Middle frontal gyrus (tissue), 1 donor: ENCODE measurements around the gene RASSF8.

Source experiments
- DNase-seq: peaks from one replicate; pipeline ENCODE4 v3.0.0-alpha.2; 2015; ENCODE audit warnings: low spot score; ENCODE audit errors: extremely low spot score

The RASSF8 gene

DNA sequence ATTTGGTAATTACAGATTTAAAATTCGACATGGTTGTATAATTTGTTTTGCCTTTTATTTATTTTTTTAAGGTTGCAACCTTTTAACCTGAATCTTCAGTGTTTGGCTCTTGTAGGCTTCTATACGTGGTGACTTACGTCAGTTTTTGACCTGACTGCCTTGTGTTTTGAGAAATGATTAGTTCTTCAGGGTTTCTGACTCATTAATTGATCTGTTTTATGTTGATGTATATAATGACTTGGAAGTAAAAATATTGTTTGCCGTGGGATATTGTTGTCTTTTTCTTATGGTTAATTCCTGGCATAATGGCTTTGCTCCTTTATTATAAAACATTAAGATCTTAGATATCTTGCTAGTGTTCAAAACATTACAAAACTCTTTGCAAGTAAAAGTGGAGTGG, 2.5 kb downstream of the RASSF8 start:
- DNase-seq: no peak

GRCh38 chr12:25962932-25963525, 4.5 kb downstream of the RASSF8 start:
- no peak for DNase-seq

DNA sequence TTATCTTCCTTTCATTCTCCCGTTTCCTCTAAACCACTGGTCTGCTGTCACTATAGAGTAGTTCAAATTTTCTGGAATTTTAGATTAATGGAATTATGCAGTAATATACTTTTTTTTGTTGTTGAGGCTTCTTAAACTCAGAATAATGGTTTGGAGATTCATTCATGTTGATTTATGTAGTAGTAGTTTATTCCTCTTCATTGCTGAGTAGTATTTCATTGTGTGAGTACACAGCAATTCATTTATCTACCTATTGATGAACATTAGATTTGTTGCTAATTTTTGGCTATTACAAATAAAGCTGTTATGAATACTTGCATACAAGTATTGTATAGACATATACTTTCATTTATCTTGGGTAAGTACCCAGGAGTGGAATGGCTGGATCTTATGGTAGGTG, 7.2 kb downstream of the RASSF8 start:
- no peak for DNase-seq

DNA sequence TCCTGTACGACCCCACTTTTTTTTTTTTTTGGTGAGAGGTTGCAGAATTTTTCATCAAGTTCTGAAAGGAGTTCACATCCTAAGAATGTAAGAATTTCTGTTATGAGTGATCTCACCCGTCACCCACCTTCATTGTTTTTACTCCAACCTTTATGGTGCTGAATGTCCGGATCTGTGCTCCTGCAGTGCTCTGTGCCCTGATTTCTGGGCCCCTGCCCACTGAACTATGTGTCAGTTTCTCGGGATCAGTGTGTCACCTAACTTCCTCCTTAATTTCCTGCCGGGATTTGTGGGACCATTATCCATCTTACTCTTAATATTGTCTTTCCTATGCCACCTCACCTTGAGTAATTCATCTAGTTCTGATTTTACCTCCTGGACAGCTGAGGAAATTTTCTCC, 11.6 kb downstream of the RASSF8 start:
- DNase-seq: no peak

DNA sequence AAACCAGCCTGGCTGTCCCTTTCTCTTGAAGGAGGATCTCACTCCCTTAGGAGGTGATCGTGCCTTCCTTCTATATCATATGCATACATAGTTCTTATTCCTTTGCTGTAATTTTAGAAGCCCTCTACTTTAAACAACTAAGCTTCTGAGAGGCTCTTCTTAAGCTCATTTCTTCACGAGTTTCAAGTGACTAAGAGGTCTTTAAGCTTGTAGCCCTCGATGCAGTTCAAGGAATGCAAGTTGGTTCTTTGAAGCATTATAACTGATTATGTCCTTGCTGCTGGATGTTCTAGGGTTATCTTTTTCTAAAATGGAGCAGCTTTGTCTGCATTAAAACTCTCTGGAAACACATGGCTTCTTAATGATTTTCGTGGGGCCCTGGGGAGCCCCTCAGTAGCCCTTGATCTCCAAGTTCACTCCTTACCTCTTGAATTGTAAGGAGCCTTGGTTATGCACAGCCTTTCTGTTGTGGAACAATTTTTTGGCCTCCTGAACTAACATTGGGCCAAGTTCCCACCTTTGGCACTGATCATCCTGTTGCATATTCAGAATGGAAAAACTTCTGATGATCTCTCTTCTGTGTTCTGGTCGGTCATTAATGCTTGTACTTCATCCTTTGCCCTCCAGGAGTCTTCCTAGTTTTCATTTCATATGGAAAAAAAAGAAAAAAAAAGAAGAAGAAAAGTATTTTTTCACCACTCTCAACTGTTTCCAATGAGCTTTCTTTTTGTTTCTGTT, 12.6 kb downstream of the RASSF8 start:
- DNase-seq: no peak

- DNase-seq: no peak
Measured at GRCh38 chr12:25971654-25972041, 13.2 kb downstream of the RASSF8 start.

- DNase-seq: no peak
Measured at GRCh38 chr12:25972783-25973182, 14.3 kb downstream of the RASSF8 start.

DNA sequence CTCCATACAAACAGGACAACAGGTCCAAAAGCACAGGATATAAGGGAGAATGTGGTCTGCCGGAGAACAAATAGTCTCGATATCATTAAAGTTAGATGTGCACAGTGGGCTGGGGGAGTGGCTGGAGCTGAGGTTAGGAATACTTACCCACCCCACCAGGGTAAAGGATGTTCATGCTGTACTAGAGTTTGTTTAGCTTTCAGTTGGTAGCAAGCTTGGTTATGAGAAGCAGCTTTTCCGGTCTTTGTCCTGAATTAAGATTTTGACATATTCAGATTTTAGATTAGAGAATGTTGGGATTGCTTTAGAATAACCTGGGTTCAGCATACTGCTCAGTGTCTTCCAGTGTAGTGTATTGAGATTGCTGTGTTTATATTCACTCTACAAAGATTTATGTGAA, 16.7 kb downstream of the RASSF8 start:
- no peak for DNase-seq

DNA sequence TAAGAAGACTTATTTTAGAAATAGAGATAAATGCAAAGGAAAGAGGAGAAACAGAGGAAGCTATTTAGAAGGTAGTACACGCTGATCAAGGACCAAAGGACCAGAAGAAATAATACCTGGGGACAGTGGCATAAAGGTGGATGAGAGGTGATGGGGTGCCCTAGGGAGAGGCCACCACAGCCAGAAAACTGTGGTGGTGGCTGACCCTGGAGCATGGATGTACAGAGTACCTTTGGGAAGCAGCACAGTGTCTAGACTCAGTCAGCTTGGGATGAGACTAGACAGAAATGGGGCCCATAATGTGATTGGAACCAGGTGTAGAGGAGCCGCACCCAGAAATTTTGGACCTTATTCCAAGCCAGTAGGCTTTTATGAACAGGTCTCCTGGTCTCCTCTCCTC, 17.2 kb downstream of the RASSF8 start:
- no peak for DNase-seq

GRCh38 chr12:25976289-25976688, 17.8 kb downstream of the RASSF8 start:
- no peak for DNase-seq

GRCh38 chr12:25977047-25977446, 18.6 kb downstream of the RASSF8 start:
- DNase-seq: no peak

DNA sequence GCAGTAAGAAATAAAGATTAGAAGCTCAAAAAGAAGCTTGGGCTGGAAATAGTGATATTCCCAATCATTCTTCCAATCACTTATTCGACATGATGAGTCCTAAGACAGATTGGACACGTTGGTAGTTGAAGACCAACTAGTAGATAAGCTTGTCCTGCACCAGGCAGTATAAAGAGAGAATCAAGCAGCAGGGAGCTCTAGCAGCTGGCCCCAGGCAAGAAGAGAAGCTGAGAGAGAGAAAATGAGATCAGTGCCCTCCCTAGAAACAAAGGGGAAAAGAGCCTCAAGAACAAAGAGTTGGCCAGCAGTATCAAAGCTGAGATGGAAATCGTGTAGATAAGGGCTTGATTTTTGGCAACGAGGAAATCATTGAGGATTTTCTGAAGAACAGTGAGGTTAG, 20.6 kb downstream of the RASSF8 start:
- no peak for DNase-seq

GRCh38 chr12:25979563-25979962, 21.1 kb downstream of the RASSF8 start:
- DNase-seq: no peak

DNA sequence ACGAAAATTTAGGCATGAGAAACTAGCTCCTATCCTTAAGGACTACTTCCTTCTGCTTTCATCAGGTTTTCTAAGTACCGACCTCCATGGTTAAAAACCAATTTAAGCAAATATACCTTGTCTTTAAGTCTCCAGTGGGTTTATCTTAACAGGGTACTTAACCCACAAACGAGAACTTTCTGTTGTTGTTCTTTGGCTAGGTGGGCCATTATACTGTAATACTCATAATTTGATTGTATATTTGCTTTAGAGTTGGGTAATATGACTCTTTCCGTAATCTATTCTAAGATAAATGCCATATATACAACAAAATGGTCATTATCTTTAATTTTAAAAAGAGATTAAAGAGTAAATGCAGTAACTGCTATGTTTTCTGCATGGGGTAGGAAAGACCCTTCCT, 21.6 kb downstream of the RASSF8 start:
- DNase-seq: no peak

GRCh38 chr12:25981597-25981996, 23.1 kb downstream of the RASSF8 start:
- DNase-seq: no peak

DNA sequence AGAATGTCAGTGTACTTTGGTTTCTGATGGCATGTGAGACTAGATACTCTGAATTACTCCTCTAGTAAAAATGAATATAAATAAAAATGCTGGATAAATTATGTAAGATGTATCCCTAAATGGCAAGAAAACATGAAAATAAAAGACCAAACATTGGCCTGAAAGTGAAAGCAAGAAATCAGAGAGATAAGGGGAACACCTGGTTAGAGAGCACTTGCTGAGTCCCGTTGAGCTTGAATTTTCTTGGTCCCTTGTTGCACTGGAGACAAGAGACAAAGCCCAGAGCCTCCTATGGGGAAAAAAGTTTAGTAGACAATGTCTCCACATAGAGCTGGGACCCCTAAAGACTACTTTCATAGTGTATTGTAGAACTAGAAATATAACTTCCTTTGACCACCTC, 23.9 kb downstream of the RASSF8 start:
- no peak for DNase-seq

DNA sequence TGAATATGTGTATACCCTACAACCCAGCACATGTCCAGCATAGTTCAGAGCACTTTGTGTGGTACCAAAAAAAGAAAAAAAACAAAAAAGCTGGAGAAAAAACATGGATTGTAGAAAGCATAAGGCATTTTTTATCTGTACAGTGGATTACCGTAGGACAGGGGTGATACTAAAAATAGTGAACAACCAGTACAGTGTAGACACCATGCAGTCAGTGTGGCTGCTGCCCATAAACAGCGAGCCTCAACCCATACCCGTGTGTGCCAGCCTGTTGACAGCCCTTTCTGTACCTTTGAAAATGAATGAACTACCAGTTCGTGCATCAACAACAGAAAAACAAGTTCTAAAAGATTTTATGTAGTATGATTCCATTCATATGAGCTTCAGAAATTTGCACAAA, 25.1 kb downstream of the RASSF8 start:
- no peak for DNase-seq

- no peak for DNase-seq
Measured at GRCh38 chr12:25984759-25985158, 26.3 kb downstream of the RASSF8 start.

- DNase-seq: no peak
Measured at GRCh38 chr12:25985316-25986175, 27.1 kb downstream of the RASSF8 start.

GRCh38 chr12:25986180-25986579, 27.7 kb downstream of the RASSF8 start:
- no peak for DNase-seq

DNA sequence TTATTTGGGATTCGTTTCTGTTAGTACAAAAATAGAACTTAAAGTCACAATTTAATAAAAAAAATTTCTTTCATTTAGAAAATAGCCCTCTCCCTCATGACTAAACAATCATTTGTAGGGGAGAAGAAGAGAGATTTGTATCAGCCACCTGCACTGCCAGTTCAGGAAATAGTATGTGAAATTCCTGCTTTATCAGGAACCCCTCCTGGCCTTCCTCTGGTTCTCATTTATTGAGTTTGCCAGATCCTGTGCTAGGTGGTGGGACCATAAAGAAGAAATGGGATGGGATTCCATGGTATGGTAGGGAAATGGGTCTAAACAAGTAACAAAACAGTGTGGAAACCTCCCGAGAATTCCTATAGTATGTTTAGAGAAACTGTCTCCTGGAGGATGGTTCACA, 30.0 kb downstream of the RASSF8 start:
- DNase-seq: no peak

DNA sequence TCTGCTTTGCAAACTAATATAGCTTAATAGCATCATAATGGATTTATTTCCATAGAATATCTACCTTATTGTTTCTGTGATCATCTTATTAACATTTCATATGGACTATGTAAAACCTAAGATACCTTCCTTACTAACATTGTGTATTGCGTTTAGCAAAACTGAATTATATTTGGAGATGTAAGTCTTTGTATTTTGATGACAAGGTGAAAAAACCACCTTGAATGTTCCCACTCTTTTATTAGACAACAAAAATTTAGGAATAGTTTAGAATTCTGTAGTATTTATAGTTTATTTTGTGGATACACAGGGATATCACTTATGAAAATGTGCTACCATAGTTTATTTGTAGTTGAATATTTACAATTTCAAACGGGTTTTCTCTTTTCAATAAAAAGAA, 32.0 kb downstream of the RASSF8 start:
- no peak for DNase-seq
